Stimulated activated naive B cell treated with anti-CD40 and anti-IgM and Interleukin-4, amounts not matched to agents 10 μg/mL and 1 μg/mL and 100 μg/mL, for 72 hours (primary cell): Measurements from ENCODE around the gene BCAS1.
A peak's percentile ranks its signal among the peaks of the same experiment; 100 is the strongest.

Experiments used
- ATAC-seq, 2 donors: fragments of 150-1000 bp; cut with Tn5 transposase; replicated peaks; 2 replicates each; pipeline ENCODE4 v1.10.0; 2021; ENCODE audit warnings: moderate library complexity in 1 of 2
- DNase-seq: peaks from one replicate; pipeline ENCODE4 v3.0.0; 2021
- H3K27ac Mint-ChIP-seq: one replicate; pipeline ENCODE4 v1.8.0; 2022; ENCODE audit warnings: mild to moderate bottlenecking, mixed read lengths
- H3K27me3 Mint-ChIP-seq, 2 donors: one replicate each; pipeline ENCODE4 v1.8.0; 2022; ENCODE audit warnings: mixed read lengths in 2 of 2
- H3K36me3 Mint-ChIP-seq, 2 donors: one replicate each; pipeline ENCODE4 v1.8.0; 2022; ENCODE audit warnings: mixed read lengths in 2 of 2, mild to moderate bottlenecking in 1 of 2
- H3K4me1 Mint-ChIP-seq, 2 donors: one replicate each; pipeline ENCODE4 v1.8.0; 2022; ENCODE audit warnings: mixed read lengths in 2 of 2, mild to moderate bottlenecking in 1 of 2
- H3K4me3 Mint-ChIP-seq, 2 donors: one replicate each; pipeline ENCODE4 v1.8.0; 2022; ENCODE audit warnings: mild to moderate bottlenecking in 2 of 2, mixed read lengths in 2 of 2, moderate library complexity in 1 of 2
- H3K9me3 Mint-ChIP-seq, 2 donors: one replicate each; pipeline ENCODE4 v1.8.0; 2022; ENCODE audit warnings: mixed read lengths in 2 of 2, mild to moderate bottlenecking in 1 of 2

BCAS1 gene

DNA sequence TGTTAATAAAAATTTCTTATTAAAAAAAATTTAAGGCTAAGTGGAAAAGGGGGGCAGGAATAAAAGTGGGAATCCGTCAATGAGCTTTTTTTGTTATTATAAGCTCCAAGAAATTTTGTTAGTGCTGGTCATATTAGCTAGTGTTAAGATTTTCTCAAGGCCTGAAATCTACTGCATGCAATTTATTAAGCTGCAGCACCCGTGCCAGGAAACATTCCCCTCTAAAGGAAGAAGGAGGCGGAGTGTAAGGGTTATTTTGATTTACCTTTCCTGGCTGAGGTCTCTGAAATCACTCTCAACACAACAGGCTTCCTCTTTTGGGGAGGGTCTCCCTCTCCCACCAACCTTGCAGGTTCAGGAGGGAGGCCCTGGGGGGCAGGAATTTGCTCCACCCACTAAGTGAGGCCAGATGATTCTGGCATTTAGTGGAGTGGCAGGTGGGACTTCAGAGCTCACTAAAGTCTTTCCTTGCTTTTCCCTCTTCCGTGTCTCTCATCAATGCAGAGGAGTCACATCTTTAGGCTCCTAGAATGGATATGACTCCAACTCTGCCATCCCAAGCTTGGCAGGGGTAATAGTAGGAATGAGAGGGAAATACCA is 168.8 kb downstream of the BCAS1 start:
- DNase-seq (no peak), ATAC-seq (no peak)
- peaks cover 46 to 70% of the 10 kb centered on the region in 2 donors for H3K4me1 Mint-ChIP-seq
- H3K4me3 Mint-ChIP-seq, result no peak overlapping the region
- H3K36me3 Mint-ChIP-seq, result peaks cover 0 to 3% of the 10 kb centered on the region in 2 donors
- H3K27me3 Mint-ChIP-seq, result no peaks in the 10 kb centered on the region
- no peak overlapping the region for H3K27ac Mint-ChIP-seq
- peaks cover 0 to 4% of the 10 kb centered on the region in 2 donors for H3K9me3 Mint-ChIP-seq

DNA sequence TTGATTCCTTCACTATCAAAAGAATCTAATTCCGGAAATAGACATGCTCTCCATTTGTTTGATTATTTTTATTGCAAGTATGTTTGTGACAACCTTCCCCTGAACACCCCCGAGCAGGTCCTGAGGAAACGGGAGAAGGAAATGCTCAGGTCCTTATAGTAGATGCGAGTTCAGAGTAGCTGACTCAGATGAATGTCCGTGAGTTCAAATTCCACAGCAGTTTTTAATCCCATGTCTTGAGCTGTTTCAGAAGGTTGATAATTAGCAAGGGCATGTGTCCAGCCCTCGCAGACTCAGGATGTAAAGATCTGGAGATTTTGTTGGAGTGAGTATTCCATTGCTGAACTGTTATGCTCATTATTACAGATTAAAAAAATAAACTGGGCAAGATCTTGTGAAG is 169.3 kb downstream of the BCAS1 start:
- peak overlapping the region; percentile 81 for H3K27ac Mint-ChIP-seq
- peaks cover 46 to 71% of the 10 kb centered on the region in 2 donors for H3K4me1 Mint-ChIP-seq
- ATAC-seq (no peak), DNase-seq (no peak)
- peaks cover 0 to 4% of the 10 kb centered on the region in 2 donors for H3K9me3 Mint-ChIP-seq
- H3K27me3 Mint-ChIP-seq, result no peaks in the 10 kb centered on the region
- no peak overlapping the region for H3K4me3 Mint-ChIP-seq
- peaks cover 0 to 3% of the 10 kb centered on the region in 2 donors for H3K36me3 Mint-ChIP-seq

DNA sequence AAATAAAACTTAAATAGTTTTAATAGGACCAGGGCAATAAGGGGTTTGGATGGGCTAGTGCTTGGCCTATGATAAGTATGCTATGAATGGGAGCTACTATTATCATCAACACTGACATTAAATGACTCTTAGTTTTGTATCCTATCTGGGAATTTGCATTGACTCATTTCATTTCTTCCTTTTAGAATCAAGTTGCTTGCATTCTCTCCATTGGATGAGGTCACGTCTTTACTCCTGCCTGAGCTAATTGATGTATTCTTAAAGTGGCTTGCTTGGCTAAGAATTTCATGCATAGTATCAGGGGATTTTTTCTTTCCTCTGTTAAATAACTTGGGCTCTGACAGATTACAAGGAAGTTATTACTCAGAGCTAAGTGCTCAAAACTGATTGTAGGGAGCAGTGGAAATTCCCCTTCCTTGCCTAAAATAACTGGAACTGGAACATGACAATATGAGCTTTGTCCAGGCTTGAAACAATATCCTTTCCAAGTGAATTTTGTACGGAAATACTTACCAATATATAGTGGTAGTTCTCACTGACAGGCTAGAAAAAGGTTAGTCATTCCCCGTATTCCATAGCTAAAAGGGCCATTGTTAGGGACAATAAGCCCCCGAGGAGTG is 169.9 kb downstream of the BCAS1 start:
- Mint-ChIP-seq H3K9me3 (peaks cover 0 to 4% of the 10 kb centered on the region in 2 donors), H3K4me3 (no peak overlapping the region), H3K27ac (peak overlapping the region; percentile 81), H3K36me3 (peaks cover 0 to 3% of the 10 kb centered on the region in 2 donors), H3K27me3 (no peaks in the 10 kb centered on the region), H3K4me1 (peaks cover 43 to 68% of the 10 kb centered on the region in 2 donors)
- no peak for DNase-seq
- ATAC-seq, result peak in 1 of 2 donors; percentile 45

GRCh38 chr20:53899351-53900167 is 170.8 kb downstream of the BCAS1 start:
- Mint-ChIP-seq H3K4me1 (peaks cover 40 to 71% of the 10 kb centered on the region in 2 donors), H3K4me3 (peak overlapping the region in 1 of 2 donors; percentile 7), H3K9me3 (peaks cover 0 to 2% of the 10 kb centered on the region in 2 donors), H3K27ac (peak overlapping the region; percentile 93), H3K36me3 (no peaks in the 10 kb centered on the region), H3K27me3 (no peaks in the 10 kb centered on the region)
- peak; percentile 67 for DNase-seq
- ATAC-seq, result peak; percentile 83 to 86

- Mint-ChIP-seq H3K27me3 (no peaks in the 10 kb centered on the region), H3K4me3 (no peak overlapping the region), H3K27ac (peak overlapping the region; percentile 93), H3K36me3 (no peaks in the 10 kb centered on the region), H3K9me3 (peaks cover 0 to 2% of the 10 kb centered on the region in 2 donors), H3K4me1 (peaks cover 40 to 77% of the 10 kb centered on the region in 2 donors)
- DNase-seq (no peak), ATAC-seq (no peak)
Measured at GRCh38 chr20:53898556-53898931, 171.8 kb downstream of the BCAS1 start.

- DNase-seq, result no peak
- ATAC-seq, result no peak
- Mint-ChIP-seq H3K4me1 (peaks cover 41 to 77% of the 10 kb centered on the region in 2 donors), H3K27me3 (no peaks in the 10 kb centered on the region), H3K27ac (no peak overlapping the region), H3K36me3 (no peaks in the 10 kb centered on the region), H3K4me3 (no peak overlapping the region), H3K9me3 (peaks cover 0 to 2% of the 10 kb centered on the region in 2 donors)
Measured at GRCh38 chr20:53897884-53898555, 172.4 kb downstream of the BCAS1 start.

DNA sequence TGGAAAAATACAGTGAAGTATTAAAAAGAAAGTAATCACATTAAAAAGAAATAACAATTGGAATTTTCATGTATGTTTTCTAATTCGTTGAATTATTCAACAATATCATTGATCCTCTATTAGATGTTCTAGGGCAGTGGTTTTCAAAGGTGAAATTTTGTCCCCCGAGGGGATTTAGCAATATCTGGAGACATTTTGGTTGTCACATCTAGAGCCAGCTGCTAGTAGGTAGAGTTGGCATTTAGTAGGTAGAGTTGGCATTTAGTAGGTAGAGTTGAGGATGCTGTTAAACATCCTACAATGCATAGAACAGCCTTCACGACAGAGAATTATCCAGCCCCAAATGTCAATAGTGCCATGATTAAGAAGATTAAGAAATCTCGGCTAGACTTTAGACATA is 173.7 kb downstream of the BCAS1 start:
- Mint-ChIP-seq H3K4me1 (peaks cover 47 to 82% of the 10 kb centered on the region in 2 donors), H3K9me3 (peaks cover 0 to 2% of the 10 kb centered on the region in 2 donors), H3K27ac (no peak overlapping the region), H3K36me3 (no peaks in the 10 kb centered on the region), H3K27me3 (no peaks in the 10 kb centered on the region), H3K4me3 (no peak overlapping the region)
- DNase-seq (no peak), ATAC-seq (no peak)

- Mint-ChIP-seq H3K27me3 (no peaks in the 10 kb centered on the region), H3K36me3 (no peaks in the 10 kb centered on the region), H3K9me3 (peaks cover 0 to 2% of the 10 kb centered on the region in 2 donors), H3K4me1 (peaks cover 50 to 84% of the 10 kb centered on the region in 2 donors), H3K27ac (no peak overlapping the region), H3K4me3 (no peak overlapping the region)
- no peak for DNase-seq
- ATAC-seq, result no peak
Measured at GRCh38 chr20:53896041-53896440, 174.4 kb downstream of the BCAS1 start.

DNA sequence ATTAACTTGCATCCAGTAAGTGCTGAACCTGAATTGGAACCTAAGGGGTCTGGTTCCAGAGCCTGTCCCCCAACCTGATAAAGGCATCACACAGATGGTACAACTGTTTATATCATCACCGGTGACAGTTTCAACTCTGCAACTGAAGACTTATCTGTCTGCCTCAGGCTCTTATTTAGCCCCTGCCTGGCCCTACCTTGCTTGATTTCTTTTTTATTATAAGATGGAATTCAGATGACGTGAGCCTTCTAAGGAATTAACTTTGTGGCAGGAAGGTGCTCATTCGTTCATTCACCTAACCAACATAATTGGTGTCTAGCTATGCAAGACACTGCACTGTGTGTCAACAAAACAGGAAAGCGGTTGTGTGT is 175.0 kb downstream of the BCAS1 start:
- Mint-ChIP-seq H3K27me3 (no peaks in the 10 kb centered on the region), H3K9me3 (peaks cover 0 to 2% of the 10 kb centered on the region in 2 donors), H3K4me3 (no peak overlapping the region), H3K4me1 (peaks cover 51 to 84% of the 10 kb centered on the region in 2 donors), H3K27ac (no peak overlapping the region), H3K36me3 (no peaks in the 10 kb centered on the region)
- no peak for ATAC-seq
- no peak for DNase-seq

GRCh38 chr20:53894707-53895384 is 175.5 kb downstream of the BCAS1 start:
- H3K4me1 Mint-ChIP-seq, result peaks cover 51 to 84% of the 10 kb centered on the region in 2 donors
- DNase-seq (no peak), ATAC-seq (no peak)
- H3K36me3 Mint-ChIP-seq, result no peaks in the 10 kb centered on the region
- peak overlapping the region; percentile 94 for H3K27ac Mint-ChIP-seq
- peak overlapping the region; percentile 36 to 41 for H3K4me3 Mint-ChIP-seq
- peaks cover 0 to 2% of the 10 kb centered on the region in 2 donors for H3K9me3 Mint-ChIP-seq
- H3K27me3 Mint-ChIP-seq, result no peaks in the 10 kb centered on the region
